DOHH2 (cell line): Measurements from ENCODE around the gene HLA-DMA.

Experiments used
- H3F3A ChIP-seq: fragments of 200-600 bp; sonication (generic), shearing (Covaris generic); 2 replicates; pipeline ENCODE4 v1.6.0; 2016; ENCODE audit warnings: antibody characterized with exemption, mild to moderate bottlenecking; ENCODE audit not compliant: control insufficient read depth, insufficient read depth
- H3K27ac ChIP-seq: fragments of 200-600 bp; sonication (generic); 2 replicates; pipeline ENCODE4 v1.5.1; 2014; ENCODE audit warnings: low read depth, mild to moderate bottlenecking, low read length, moderate library complexity
- H3K27me3 ChIP-seq: fragments of 200-600 bp; sonication (generic); 2 replicates; pipeline ENCODE4 v1.6.1; 2014; ENCODE audit warnings: mild to moderate bottlenecking, low read length, mixed read lengths; ENCODE audit not compliant: control insufficient read depth
- H3K36me3 ChIP-seq: fragments of 200-600 bp; sonication (generic); 2 replicates; pipeline ENCODE4 v1.6.1; 2014; ENCODE audit warnings: mild to moderate bottlenecking, low read length, moderate library complexity, mixed read lengths; ENCODE audit not compliant: control insufficient read depth
- H3K4me1 ChIP-seq: fragments of 200-600 bp; sonication (generic); 2 replicates; pipeline ENCODE4 v1.6.1; 2014; ENCODE audit warnings: mild to moderate bottlenecking, low read length, mixed read lengths; ENCODE audit not compliant: control insufficient read depth
- H3K4me2 ChIP-seq: fragments of 200-600 bp; sonication (generic); 2 replicates; pipeline ENCODE4 v1.6.0; 2014; ENCODE audit warnings: mild to moderate bottlenecking, low read length, moderate library complexity
- H3K4me3 ChIP-seq: fragments of 200-600 bp; sonication (generic); 2 replicates; pipeline ENCODE4 v1.5.1; 2014; ENCODE audit warnings: mild to moderate bottlenecking, low read length, mixed read lengths
- H3K79me2 ChIP-seq: fragments of 200-600 bp; sonication (generic); 2 replicates; pipeline ENCODE4 v1.6.1; 2014; ENCODE audit warnings: mild to moderate bottlenecking, low read length, mixed read lengths; ENCODE audit not compliant: control insufficient read depth
- H3K9me2 ChIP-seq: fragments of 200-600 bp; sonication (generic); replicated peaks from 2 replicates; pipeline ENCODE4 v1.6.1; 2014; ENCODE audit warnings: mild to moderate bottlenecking, low read length, mixed read lengths; ENCODE audit not compliant: control insufficient read depth
- H3K9me3 ChIP-seq: fragments of 200-600 bp; sonication (generic); 2 replicates; pipeline ENCODE4 v1.6.1; 2014; ENCODE audit warnings: antibody characterized with exemption, low read length, mixed read lengths; ENCODE audit not compliant: control insufficient read depth, insufficient read depth
- H4K20me1 ChIP-seq: fragments of 200-600 bp; sonication (generic); 2 replicates; pipeline ENCODE4 v1.6.0; 2014; ENCODE audit warnings: low read depth, mild to moderate bottlenecking, antibody characterized with exemption, low read length, moderate library complexity; ENCODE audit not compliant: control insufficient read depth, insufficient read depth
- EZH2phosphoT487 ChIP-seq: fragments of 200-600 bp; sonication (generic); IDR thresholded peaks from 2 replicates; pipeline ENCODE4 v1.6.1; 2017; ENCODE audit warnings: borderline replicate concordance, mild to moderate bottlenecking, antibody characterized with exemption, low read length, moderate library complexity, mixed read lengths
- TF ChIP-seq, protein P1 (sequence below): fragments of 200-600 bp; sonication (generic); IDR thresholded peaks from one replicate; pipeline ENCODE4 v1.5.1; 2014; ENCODE audit warnings: antibody characterized with exemption, mild to moderate bottlenecking, low read depth, low read length; ENCODE audit not compliant: poor library complexity, severe bottlenecking

Gene HLA-DMA

GRCh38 chr6:32995448-32995847 lies 42.6 kb upstream of the HLA-DMA start:
- Histone ChIP-seq H3F3A (no peaks in the 10 kb centered on the region; the same call in 1 of the 2 replicates), H3K4me1 (peaks cover 7% of the 10 kb centered on the region), H3K36me3 (no peaks in the 10 kb centered on the region), H3K27ac (no peak overlapping the region), H3K9me3 (no peaks in the 10 kb centered on the region), H3K27me3 (peaks cover 8% of the 10 kb centered on the region; the same call in 1 of the 2 replicates), H3K4me2 (no peak overlapping the region), H3K79me2 (no peaks in the 10 kb centered on the region), H3K9me2 (no peaks in the 10 kb centered on the region), H3K4me3 (no peak overlapping the region), H4K20me1 (no peaks in the 10 kb centered on the region)
- TF ChIP-seq, protein P1, sequence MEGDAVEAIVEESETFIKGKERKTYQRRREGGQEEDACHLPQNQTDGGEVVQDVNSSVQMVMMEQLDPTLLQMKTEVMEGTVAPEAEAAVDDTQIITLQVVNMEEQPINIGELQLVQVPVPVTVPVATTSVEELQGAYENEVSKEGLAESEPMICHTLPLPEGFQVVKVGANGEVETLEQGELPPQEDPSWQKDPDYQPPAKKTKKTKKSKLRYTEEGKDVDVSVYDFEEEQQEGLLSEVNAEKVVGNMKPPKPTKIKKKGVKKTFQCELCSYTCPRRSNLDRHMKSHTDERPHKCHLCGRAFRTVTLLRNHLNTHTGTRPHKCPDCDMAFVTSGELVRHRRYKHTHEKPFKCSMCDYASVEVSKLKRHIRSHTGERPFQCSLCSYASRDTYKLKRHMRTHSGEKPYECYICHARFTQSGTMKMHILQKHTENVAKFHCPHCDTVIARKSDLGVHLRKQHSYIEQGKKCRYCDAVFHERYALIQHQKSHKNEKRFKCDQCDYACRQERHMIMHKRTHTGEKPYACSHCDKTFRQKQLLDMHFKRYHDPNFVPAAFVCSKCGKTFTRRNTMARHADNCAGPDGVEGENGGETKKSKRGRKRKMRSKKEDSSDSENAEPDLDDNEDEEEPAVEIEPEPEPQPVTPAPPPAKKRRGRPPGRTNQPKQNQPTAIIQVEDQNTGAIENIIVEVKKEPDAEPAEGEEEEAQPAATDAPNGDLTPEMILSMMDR, result no peak
- no peak for TF ChIP-seq EZH2phosphoT487

DNA sequence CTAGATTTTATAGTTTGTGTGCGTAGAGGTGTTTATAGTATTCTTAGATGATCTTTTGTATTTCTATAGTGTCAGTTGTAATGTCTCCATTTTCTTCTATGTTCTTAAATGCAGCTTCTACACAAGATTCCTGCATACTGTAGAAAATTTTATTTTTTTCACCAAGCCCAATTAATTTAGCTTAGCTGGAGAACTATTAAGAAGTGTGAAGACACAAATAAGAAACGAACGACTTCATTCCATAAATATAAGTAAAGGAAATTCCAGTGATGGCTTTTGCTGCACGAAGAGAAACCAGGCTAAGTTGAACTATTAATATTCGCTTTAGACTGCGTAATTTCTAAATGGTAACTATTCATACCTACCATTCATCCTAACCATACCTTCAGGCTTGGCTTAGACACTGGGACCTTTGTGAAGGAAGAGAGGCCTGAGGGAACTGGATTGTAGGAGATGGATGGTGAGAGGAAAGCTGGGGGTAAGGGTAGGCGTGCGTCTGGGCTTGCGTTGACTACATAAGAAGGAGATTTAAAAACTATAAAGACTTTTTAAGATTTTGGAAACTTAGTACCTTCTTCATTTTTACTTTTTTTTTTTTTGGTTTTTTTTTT lies 40.6 kb upstream of the HLA-DMA start:
- TF ChIP-seq EZH2phosphoT487, result no peak
- TF ChIP-seq, protein P1, result no peak
- Histone ChIP-seq H3K27ac (no peak overlapping the region), H3F3A (no peaks in the 10 kb centered on the region), H3K79me2 (no peaks in the 10 kb centered on the region), H3K9me2 (no peaks in the 10 kb centered on the region), H3K9me3 (no peaks in the 10 kb centered on the region), H3K4me3 (no peak overlapping the region), H3K4me1 (peaks cover under 1% of the 10 kb centered on the region; the same call in 1 of the 2 replicates), H3K36me3 (no peaks in the 10 kb centered on the region), H3K27me3 (peaks cover 8% of the 10 kb centered on the region; the same call in 1 of the 2 replicates), H3K4me2 (no peak overlapping the region), H4K20me1 (no peaks in the 10 kb centered on the region)

- Histone ChIP-seq H3K36me3 (no peaks in the 10 kb centered on the region), H4K20me1 (no peaks in the 10 kb centered on the region), H3K27me3 (peaks cover 8% of the 10 kb centered on the region; the same call in 1 of the 2 replicates), H3K9me3 (no peaks in the 10 kb centered on the region), H3K79me2 (no peaks in the 10 kb centered on the region), H3K27ac (no peak overlapping the region), H3K9me2 (no peaks in the 10 kb centered on the region), H3K4me1 (peaks cover 7% of the 10 kb centered on the region), H3K4me2 (no peak overlapping the region), H3F3A (no peaks in the 10 kb centered on the region), H3K4me3 (no peak overlapping the region)
- TF ChIP-seq, protein P1, result no peak
- no peak for TF ChIP-seq EZH2phosphoT487
Measured at GRCh38 chr6:32991972-32992371, 39.1 kb upstream of the HLA-DMA start.
